GM21526 (cell line): Measurements from ENCODE around the gene BCKDHB.
A peak's percentile ranks its signal among the peaks of the same experiment; 100 is the strongest.

Experiments
- ATAC-seq: cut with Tn5 transposase; IDR thresholded peaks from one replicate; pipeline ENCODE4 v1.9.1; 2021; ENCODE audit warnings: moderate library complexity; ENCODE audit not compliant: unreplicated experiment, low FRiP score

The BCKDHB gene

DNA sequence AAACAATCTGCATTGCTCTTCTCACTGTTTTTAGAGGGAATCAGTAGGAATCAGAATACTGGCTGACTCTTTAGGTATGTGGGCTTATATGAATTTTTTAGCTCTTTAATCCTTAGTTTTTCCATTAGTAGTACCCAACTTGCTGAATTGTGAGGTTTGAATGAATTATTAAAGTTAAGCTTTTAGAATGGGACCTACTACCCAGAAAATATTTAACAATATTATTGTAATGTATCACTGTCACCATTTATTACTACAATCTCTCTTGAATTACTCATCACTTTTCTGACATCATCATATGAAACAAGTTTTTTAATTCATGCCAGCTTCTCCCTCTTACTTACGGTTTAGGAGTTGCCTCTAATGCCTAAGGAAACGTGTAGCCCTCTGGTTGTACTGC is 212.7 kb downstream of the BCKDHB start:
- no peak for ATAC-seq

DNA sequence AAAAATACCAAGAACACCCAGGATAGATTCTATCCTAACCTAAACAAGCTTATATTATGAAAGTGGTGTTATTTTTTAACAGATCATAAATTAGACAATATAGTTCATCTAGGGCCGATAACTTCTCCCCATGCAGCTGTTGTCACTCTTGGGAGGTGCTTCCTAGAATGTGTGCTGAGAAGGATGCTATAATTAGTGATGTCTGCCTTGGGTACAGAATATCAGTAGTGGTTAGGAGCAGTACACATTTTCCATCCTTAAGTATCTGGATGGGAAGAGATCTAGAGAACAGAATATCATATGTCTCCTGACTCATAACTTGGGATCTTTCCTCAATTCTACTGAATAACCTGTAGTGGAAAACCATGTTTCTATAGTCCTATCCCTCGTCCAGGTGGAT is 214.5 kb downstream of the BCKDHB start:
- no peak for ATAC-seq

- no peak for ATAC-seq
Measured at GRCh38 chr6:80325742-80326141, 219.3 kb downstream of the BCKDHB start.

DNA sequence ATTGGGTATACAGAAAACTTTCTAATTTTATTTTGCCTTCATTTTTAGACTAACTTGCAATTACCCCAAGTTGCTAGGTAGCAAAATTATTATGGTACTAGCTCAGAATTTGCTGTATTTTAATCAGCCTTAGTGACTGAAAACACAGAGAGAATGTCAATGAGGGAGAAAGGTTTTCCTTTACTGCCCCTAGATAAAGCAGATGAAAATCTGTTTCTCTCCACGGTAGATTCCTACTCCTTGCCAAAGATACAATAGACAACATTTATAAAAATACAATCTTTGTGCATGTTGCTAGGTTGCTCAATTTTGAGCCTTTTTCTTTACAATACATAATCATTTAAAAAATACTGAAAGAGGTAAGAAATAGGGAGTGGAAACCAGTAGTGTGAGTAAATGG is 222.2 kb downstream of the BCKDHB start:
- no peak for ATAC-seq

DNA sequence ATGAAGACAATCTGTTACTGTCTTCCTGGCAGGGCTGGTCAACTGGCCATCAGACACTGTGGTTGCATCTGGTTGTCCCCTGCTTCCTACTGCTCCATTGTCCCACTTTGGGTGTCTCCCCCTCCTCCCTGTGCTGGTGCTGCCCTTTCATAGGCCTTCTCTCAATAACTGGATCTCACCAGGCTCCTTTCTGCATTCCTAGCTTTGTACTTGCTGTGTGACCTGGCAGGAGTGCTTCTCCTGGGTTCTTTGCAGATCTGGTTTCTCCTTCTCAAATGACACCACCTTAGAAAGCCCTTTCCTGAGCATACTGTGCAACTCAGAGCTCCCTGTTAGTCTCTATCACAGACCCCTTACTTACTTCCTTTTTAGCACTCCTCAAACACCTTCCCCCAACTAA is 223.0 kb downstream of the BCKDHB start:
- ATAC-seq: no peak

DNA sequence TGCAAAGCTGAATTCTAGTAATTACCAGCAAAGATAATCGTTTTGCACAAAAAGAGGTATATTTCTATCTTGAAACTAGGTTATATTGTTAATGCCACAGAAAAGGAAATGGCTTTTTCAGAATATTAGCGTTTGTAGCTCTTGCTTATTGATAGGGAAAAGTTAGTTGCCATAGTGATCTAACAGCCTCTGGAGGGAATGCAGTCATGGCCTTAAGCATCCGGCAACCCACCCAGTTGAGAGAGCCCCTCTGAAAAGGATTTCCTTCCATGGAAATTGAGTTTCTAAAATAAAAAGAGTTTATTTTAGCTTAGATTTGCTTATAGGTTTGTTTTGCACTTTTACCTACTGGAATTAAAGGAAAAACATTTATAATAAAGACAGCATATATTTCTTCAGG is 224.5 kb downstream of the BCKDHB start:
- no peak for ATAC-seq

GRCh38 chr6:80331522-80331921 is 225.1 kb downstream of the BCKDHB start:
- no peak for ATAC-seq

- no peak for ATAC-seq
Measured at GRCh38 chr6:80331974-80332373, 225.5 kb downstream of the BCKDHB start.

- ATAC-seq: no peak
Measured at GRCh38 chr6:80333342-80333741, 226.9 kb downstream of the BCKDHB start.

GRCh38 chr6:80335121-80335531 is 228.7 kb downstream of the BCKDHB start:
- no peak for ATAC-seq

DNA sequence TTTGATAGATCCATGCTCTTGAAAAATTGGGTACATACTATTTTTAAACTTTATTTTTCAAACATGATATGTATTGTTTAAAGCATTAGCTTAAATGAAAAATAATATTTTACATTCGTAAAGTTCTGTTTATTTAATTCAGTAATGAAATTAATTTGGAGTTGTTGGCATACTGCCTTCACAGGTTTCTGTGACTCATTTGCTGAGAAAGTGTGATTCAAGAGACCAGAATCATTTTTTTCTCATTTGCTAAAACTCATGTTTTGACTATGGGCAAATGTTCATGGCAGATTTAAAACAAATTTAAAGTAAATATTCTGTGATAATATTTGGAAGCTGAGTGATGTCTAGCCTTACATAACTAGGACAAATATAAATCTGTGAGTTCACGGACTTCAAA is 230.4 kb downstream of the BCKDHB start:
- ATAC-seq: no peak

DNA sequence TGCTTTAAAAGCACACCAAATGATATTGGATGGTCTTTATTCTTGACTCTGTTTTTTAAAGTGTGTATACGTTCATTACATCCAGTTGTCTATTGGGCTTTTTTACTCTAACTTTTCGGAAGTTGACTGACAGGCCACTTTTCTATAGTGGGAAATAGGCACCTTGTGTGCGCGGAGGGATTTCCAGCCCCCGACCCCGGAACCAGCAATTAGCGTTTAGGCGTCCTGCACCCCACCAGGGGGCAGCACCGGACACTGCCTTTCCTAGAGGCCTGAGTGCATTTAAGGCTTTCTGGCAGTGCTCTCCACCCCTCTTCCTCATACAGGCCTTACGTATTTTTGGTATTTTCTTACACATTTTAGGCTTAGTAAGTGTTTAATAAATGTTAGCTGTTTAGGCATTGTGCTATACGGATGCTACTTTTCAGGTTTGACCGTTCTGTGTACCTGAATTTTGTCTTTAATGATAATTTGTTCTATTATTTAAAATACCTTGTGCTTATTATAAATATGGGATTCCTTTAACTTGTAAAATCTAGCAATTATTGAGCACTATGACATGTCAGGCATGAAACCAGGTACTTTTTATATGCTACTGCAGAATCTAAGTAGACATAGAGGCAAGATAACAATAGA is 231.8 kb downstream of the BCKDHB start:
- ATAC-seq: peak; percentile 91

DNA sequence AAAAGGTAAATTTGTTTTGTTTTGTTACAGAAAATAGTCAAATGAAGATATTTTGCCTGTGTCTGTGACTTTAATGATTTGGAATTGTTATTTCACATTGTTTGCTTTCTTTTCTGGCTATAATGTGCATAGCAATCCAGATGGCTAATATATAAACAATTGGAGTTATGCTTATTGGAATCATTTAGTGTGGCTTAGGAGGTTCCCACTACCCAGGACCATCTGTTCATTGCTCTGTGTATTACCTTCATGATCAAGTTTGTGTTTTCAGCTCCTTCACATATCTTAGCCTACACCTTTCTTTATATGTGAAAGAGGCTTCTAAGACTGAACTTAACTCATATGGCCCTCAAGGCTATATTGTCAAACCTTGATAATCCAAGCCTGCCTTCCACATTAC is 232.9 kb downstream of the BCKDHB start:
- no peak for ATAC-seq

GRCh38 chr6:80340280-80340679 is 233.8 kb downstream of the BCKDHB start:
- no peak for ATAC-seq

DNA sequence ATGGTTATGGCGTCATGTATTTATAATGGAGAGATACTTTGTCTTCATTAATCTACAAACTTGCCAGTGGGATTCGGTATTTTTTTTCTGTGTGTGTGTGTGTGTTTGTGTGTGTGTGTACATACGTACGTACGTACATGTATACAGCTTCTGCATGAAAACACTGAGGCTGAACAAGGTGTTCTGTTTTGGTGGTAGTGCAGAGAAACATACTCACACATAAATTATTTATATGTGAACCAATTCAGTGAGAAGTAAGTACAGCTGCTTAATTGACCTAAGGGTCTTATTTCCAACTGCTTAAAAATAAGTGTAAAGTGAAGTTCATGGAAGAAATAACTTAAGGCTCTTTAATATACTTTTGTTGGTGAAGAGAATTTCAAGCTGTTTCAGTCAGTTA is 234.2 kb downstream of the BCKDHB start:
- ATAC-seq: no peak

DNA sequence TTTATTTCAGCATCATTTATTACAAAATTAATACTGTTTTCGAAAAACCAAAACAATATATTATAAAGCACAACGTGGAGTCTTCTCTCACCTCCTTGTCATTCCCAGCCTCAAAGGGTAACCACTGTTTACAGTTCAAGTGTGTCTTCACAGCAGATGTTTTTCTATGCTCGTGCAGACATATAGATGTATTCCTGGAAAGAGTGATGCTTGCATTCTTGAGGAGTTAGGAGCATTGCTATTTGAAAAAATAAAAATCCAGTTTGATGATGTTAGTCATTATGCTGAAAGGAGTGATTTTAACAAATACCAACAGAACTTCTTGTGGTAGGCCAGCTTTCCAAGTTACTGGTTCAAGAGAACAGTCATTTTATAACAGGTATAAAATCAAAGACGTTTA is 234.9 kb downstream of the BCKDHB start:
- ATAC-seq: no peak

GRCh38 chr6:80343511-80343910 is 237.0 kb downstream of the BCKDHB start:
- ATAC-seq: no peak

DNA sequence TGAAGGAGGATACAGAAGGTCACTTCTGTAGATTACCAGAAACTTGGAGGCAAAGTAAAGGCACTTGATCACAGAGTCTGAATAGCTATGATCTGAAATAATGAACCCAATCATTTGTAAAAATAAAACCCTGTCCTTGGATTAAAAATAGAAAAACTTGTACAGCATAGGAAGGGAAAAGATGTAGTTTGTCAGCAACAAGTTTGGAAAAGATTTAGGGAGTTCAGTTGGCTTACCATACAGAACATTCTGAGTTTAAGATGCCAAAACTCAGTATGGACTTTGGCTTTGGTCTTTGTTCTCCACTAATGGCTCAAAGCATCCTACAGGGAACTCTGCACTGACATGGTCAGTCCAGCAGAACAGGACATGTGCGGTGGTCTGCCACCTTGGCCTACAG is 240.6 kb downstream of the BCKDHB start:
- no peak for ATAC-seq

DNA sequence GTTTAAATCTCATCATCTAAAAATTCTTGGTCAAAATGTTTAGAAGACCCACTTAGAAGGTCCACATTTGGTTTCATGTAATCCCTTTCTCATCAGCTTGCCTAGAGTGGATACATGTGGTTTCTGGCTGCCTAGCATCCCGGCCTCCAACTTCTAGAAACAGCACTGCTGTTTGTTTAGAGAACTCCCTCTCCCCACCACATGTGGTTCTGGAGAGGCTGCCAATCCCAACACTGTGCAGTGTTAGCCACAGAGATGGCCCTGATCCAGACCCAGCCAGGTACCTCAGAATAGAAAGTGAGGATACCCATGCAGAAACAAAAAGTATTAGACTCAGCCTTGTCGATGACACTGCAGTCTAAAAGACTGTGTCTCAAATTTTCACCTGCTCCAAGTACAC is 241.8 kb downstream of the BCKDHB start:
- ATAC-seq: no peak

- ATAC-seq: no peak
Measured at GRCh38 chr6:80356000-80356399, 249.5 kb downstream of the BCKDHB start.

GRCh38 chr6:80356545-80356944 is 250.1 kb downstream of the BCKDHB start:
- ATAC-seq: no peak

- no peak for ATAC-seq
Measured at GRCh38 chr6:80357081-80357480, 250.6 kb downstream of the BCKDHB start.

DNA sequence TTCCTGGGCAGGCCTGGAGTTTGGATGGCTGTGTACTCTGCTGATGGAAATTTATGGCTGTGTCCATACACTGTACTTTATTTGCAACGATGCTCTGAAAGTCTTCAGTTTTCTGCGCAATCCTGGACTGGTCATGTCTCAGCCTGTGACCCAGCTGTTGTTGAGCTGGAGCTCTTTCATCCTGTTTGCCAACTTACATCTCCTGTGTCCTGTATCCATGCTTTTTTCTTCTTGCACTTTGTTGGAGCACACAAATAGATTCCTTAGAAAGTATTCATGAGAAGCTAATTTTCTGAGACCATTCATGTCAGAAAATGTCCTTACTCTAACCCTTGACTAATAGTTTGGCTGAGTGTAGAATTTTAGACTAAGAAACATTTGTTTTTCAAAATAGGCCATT is 251.2 kb downstream of the BCKDHB start:
- no peak for ATAC-seq
